ENCODE results near the gene MIA2. TPM values are rescaled to one million over a fixed set of nuclear protein-coding genes. Genes with fewer than 3 reads are reported as not detected.
A peak's percentile ranks its signal among the peaks of the same experiment; 100 is the strongest.
"Not testable (repeated sequence)": the region's sequence is repeated elsewhere in the genome, so short reads cannot be mapped to it uniquely, and the experiment has no call there.

MIA2 gene, protein sequence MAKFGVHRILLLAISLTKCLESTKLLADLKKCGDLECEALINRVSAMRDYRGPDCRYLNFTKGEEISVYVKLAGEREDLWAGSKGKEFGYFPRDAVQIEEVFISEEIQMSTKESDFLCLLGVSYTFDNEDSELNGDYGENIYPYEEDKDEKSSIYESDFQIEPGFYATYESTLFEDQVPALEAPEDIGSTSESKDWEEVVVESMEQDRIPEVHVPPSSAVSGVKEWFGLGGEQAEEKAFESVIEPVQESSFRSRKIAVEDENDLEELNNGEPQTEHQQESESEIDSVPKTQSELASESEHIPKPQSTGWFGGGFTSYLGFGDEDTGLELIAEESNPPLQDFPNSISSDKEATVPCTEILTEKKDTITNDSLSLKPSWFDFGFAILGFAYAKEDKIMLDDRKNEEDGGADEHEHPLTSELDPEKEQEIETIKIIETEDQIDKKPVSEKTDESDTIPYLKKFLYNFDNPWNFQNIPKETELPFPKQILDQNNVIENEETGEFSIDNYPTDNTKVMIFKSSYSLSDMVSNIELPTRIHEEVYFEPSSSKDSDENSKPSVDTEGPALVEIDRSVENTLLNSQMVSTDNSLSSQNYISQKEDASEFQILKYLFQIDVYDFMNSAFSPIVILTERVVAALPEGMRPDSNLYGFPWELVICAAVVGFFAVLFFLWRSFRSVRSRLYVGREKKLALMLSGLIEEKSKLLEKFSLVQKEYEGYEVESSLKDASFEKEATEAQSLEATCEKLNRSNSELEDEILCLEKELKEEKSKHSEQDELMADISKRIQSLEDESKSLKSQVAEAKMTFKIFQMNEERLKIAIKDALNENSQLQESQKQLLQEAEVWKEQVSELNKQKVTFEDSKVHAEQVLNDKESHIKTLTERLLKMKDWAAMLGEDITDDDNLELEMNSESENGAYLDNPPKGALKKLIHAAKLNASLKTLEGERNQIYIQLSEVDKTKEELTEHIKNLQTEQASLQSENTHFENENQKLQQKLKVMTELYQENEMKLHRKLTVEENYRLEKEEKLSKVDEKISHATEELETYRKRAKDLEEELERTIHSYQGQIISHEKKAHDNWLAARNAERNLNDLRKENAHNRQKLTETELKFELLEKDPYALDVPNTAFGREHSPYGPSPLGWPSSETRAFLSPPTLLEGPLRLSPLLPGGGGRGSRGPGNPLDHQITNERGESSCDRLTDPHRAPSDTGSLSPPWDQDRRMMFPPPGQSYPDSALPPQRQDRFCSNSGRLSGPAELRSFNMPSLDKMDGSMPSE (N-terminal part only)
- total RNA-seq, result 10 to 100 TPM; 17.6 to 19.0 TPM

- DNase-seq (ENCODE audit: low spot score in 2 of 2) (no peak), ATAC-seq (no peak)
- peak within 1 kb of the TSS in 1 of 2 donors; percentile 5 for H3K27ac Mint-ChIP-seq
- peaks cover under 1 to 2% of the 10 kb centered on the region in 2 donors for H3K36me3 Mint-ChIP-seq
- peaks cover under 1 to 1% of the 10 kb centered on the region in 2 donors for H3K9me3 Mint-ChIP-seq
Measured at GRCh38 chr14:39233680-39234326, at the start of gene MIA2. Gene MIA2 (plus strand): TSS chr14:39233915. CDS start chr14:39234115, 200 bp downstream.

DNA sequence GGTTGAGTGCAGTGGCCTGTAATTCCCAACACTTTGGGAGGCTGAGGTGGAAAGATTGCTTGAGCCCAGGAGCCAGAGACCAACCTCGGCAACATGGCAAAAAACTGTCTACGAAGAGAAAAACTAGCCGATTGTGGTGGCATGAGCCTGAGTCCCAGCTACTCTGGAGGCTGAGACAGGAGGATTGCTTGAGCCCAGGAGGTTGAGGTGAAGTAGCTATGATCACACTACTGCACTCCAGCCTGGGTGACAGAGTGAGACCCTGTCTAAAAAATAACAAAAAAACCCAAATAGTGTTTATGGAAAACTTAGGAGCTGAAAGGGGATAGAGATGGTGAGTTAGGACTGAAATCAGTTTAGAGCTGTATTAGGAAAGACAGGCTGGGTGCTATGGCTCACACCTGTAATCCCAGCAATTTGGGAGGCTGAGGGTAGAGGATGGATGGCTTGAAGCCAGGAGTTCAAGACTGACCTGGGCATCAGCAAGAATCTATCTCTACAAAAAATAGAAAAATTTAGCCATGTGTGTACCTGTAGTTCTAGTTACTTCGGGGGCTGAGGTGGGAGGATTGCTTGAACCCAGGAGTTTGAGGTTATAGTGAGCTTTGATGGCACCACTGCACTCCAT lies 49.0 kb upstream of the MIA2 start:
- Mint-ChIP-seq H3K27ac (peak overlapping the region in 1 of 2 donors; percentile 88), H3K9me3 (no peaks in the 10 kb centered on the region), H3K36me3 (peaks cover 6 to 21% of the 10 kb centered on the region in 2 donors)
- DNase-seq (ENCODE audit: low spot score in 2 of 2), result no peak
- no peak for ATAC-seq

DNA sequence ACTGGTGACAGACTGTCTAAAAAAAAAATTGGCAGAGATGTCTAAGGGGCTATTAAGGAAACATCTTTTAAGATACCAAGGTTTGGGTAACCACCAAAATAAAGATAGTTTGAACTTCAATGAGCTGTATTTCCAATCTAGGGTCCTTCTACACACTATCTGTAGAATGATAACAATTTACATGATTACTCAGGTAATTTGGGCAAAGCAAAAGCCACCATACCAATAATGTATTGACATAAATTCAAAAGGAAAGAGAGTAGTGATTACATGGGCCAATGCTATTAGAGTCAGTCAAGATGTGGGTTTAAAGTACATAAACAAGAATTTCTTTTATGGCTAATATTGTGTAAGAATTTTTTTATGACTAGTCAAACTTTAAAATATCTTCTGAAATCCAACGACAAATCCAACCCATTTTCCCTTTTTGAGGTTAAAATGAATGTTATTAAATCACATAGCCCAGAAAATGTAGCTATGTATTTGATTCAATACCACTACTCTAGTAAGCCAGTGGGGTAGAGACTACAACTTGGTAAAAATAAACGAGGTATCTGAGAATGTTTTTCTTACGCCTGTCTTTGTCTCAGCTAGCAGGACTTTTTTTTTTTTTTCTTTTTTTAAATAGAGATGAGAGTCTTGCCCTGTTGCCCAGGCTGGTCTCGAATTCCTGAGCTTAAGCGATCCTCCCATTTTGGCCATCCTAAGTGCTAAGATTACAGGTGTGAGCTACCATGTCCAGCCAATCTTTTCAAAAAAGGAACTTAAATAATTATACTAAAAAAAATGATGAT lies 48.3 kb upstream of the MIA2 start:
- ATAC-seq, result no peak
- Mint-ChIP-seq H3K9me3 (no peaks in the 10 kb centered on the region), H3K27ac (no peak overlapping the region)

GRCh38 chr14:39186941-39187525 lies 46.7 kb upstream of the MIA2 start:
- ATAC-seq (peak in 1 of 2 donors; percentile 21), DNase-seq (ENCODE audit: low spot score in 2 of 2) (no peak)
- Mint-ChIP-seq H3K36me3 (peaks cover 6 to 21% of the 10 kb centered on the region in 2 donors), H3K27ac (peak overlapping the region in 1 of 2 donors; percentile 81), H3K9me3 (no peaks in the 10 kb centered on the region)

More for the DNA sequence above, 48.3 kb upstream of the MIA2 start:
- H3K36me3 Mint-ChIP-seq, result peaks cover 6 to 21% of the 10 kb centered on the region in 2 donors
- no peak for DNase-seq (ENCODE audit: low spot score in 2 of 2)

DNA sequence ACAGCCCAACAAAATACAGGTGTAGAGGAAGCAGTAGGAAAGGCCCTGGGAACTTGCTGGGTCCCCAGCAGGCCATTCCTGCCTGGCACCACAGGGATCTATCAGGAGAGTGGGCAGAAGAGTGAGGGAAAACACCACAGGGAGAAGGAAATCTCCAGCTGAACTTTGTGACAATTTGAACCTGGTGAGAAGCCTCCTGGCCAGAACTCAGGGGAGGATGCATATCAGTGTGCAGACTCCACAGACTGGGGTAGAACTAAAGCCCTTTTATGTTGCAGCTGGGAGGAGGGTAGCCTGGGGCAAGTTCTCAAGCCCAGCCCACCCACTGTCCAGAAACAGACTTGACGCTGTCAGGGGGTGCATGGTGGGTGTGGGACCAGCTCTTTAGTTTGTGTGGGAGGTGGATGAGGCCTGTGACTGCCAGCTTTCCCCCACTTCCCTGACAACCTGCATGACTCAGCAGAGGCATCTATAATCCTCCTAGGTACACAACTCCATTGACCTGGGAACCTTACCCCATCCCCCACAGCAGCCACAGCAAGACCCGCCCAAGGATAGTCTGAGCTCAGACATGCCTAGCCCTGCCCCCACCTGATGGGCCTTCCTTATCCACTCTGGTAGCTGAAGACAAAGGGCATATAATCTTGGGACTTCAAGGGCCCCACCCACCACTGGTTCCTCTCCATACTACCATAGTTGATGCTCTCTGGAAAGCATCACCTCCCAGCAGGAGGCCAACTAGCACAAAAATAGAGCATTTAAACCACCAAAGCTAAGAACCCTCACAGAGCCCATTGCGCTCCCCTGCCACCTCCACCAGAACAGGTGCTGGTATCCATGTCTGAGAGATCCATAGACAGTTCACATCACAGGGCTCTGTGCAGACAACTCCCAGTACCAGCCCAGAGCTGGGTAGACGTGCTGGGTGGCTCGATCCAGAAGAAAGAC lies 29.8 kb upstream of the MIA2 start:
- Mint-ChIP-seq H3K9me3 (peaks cover 0 to 7% of the 10 kb centered on the region in 2 donors), H3K36me3 (no peaks in the 10 kb centered on the region), H3K27ac (peak overlapping the region in 1 of 2 donors; percentile 16)
- no peak for ATAC-seq
- no peak for DNase-seq (ENCODE audit: low spot score in 2 of 2)

DNA sequence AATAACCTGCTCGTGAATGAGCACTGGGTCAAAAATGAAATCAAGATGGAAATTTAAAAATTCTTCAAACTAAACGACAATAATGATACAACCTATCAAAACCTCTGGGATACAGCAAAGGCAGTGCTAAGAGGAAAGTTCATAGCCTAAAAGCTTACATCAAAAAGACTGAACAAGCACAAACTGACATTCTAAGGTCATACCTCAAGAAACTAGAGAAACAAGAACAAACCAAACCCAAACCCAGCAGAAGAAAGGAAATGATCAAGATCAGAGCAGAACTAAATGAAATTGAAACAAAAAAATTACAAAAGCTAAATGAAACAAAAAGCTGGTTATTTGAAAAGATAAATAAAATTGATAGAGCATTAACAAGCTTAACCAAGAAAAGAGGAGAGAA lies 26.3 kb upstream of the MIA2 start:
- not testable (repeated sequence) for H3K36me3 Mint-ChIP-seq; H3K9me3 Mint-ChIP-seq; ATAC-seq; DNase-seq (ENCODE audit: low spot score in 2 of 2)
- H3K27ac Mint-ChIP-seq, result peak overlapping the region in 1 of 2 donors; percentile 52

- Mint-ChIP-seq H3K9me3 (peaks cover 0 to 7% of the 10 kb centered on the region in 2 donors), H3K36me3 (no peaks in the 10 kb centered on the region), H3K27ac (no peak overlapping the region)
- ATAC-seq, result no peak
- DNase-seq (ENCODE audit: low spot score in 2 of 2), result no peak
Measured at GRCh38 chr14:39211109-39211741, 22.5 kb upstream of the MIA2 start.

DNA sequence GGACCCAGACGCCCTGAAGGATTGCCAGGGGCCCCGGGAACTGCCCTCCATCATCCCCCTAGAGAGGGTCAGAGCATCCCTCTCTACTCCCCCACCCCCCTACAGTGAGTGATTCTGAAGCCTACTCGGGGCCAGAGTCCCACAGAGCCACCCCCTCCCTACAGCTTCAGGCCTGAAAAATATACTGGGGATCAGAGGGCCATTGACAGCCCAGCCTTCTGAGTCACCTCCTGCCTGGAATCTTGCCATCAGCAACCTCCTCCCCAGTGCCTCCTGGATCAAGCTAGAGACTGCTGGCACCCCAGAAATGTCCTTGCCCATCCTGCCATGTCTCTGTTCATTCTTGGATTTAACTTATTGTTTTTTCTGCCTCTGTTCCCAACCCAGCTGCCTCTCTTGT lies 21.7 kb upstream of the MIA2 start:
- no peak for DNase-seq (ENCODE audit: low spot score in 2 of 2)
- ATAC-seq, result no peak
- peaks cover 0 to 2% of the 10 kb centered on the region in 2 donors for H3K36me3 Mint-ChIP-seq
- no peak overlapping the region for H3K27ac Mint-ChIP-seq
- H3K9me3 Mint-ChIP-seq, result peaks cover 3 to 7% of the 10 kb centered on the region in 2 donors

DNA sequence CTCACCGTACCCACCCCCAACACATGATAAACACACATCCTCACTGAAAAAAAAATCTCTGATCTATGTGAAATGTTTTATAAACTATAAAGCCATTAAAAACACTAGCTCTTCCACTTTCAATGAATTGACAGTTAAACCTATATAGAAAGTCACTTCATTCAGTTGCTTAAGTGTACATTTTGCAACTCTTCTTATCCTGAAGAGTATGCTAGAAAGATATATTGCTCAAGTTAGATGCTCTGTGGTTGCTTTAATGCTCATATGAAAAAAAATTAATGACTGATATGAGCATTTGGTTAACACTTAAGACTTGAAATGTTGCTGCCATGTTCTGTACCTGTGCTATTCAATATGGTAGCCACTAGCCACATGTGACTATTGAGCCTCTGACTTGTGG lies 21.0 kb upstream of the MIA2 start:
- peaks cover 2 to 4% of the 10 kb centered on the region in 2 donors for H3K9me3 Mint-ChIP-seq
- peaks cover 0 to 6% of the 10 kb centered on the region in 2 donors for H3K36me3 Mint-ChIP-seq
- no peak for ATAC-seq
- no peak for DNase-seq (ENCODE audit: low spot score in 2 of 2)
- H3K27ac Mint-ChIP-seq, result no peak overlapping the region

- H3K9me3 Mint-ChIP-seq, result peaks cover 0 to 4% of the 10 kb centered on the region in 2 donors
- H3K27ac Mint-ChIP-seq, result no peak overlapping the region
- no peak for DNase-seq (ENCODE audit: low spot score in 2 of 2)
- no peak for ATAC-seq
- peaks cover 0 to 6% of the 10 kb centered on the region in 2 donors for H3K36me3 Mint-ChIP-seq
Measured at GRCh38 chr14:39217214-39217879, 16.4 kb upstream of the MIA2 start.

DNA sequence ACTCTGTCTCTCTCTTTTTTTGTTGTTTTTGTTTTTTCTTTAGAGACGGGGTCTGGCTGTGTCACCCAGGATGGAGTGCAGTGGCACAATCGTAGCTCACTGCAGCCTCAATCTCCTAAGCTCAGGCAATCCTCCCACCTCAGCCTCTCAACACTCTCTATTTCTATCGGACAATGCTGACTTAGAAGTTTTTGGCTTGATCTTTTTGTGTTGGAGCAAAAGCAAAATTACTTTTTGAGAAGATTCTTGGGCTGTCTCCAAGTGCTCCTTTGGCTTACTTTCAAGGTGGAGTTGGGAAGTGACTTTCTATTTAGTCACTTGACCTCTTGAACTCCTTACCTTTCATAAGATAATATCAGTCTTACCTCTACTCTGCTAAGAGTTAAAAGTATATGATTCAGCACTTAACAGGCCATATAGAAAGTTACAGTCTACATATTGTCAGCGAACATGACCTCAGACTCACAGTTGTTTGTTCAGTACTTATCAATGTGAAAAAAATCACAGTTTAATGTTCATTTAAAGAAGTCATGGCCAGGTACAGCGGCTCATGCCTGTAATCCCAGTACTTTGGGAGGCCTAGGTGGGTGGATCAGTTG lies 15.4 kb upstream of the MIA2 start:
- Mint-ChIP-seq H3K36me3 (peaks cover 0 to 6% of the 10 kb centered on the region in 2 donors), H3K9me3 (peaks cover 0 to 4% of the 10 kb centered on the region in 2 donors), H3K27ac (peak overlapping the region in 1 of 2 donors; percentile 68)
- DNase-seq (ENCODE audit: low spot score in 2 of 2) (no peak), ATAC-seq (no peak)

- DNase-seq (ENCODE audit: low spot score in 2 of 2) (no peak), ATAC-seq (no peak)
- H3K9me3 Mint-ChIP-seq, result peaks cover 0 to 4% of the 10 kb centered on the region in 2 donors
- peaks cover 0 to 6% of the 10 kb centered on the region in 2 donors for H3K36me3 Mint-ChIP-seq
- peak overlapping the region in 1 of 2 donors; percentile 9 for H3K27ac Mint-ChIP-seq
Measured at GRCh38 chr14:39219075-39219499, 14.6 kb upstream of the MIA2 start.
